Stimulated activated CD4-positive, alpha-beta T cell treated with anti-CD3 and anti-CD28 coated beads, Interleukin-15, amount 100 ng/mL, for 1 hour (primary cell): ENCODE measurements around the gene RELCH.

Experiments
- DNase-seq, 2 donors: peaks; one replicate each; pipeline ENCODE4 v3.0.0-alpha.2; 2020; ENCODE audit warnings: low read depth in 1 of 2, low spot score in 1 of 2

Gene RELCH

DNA sequence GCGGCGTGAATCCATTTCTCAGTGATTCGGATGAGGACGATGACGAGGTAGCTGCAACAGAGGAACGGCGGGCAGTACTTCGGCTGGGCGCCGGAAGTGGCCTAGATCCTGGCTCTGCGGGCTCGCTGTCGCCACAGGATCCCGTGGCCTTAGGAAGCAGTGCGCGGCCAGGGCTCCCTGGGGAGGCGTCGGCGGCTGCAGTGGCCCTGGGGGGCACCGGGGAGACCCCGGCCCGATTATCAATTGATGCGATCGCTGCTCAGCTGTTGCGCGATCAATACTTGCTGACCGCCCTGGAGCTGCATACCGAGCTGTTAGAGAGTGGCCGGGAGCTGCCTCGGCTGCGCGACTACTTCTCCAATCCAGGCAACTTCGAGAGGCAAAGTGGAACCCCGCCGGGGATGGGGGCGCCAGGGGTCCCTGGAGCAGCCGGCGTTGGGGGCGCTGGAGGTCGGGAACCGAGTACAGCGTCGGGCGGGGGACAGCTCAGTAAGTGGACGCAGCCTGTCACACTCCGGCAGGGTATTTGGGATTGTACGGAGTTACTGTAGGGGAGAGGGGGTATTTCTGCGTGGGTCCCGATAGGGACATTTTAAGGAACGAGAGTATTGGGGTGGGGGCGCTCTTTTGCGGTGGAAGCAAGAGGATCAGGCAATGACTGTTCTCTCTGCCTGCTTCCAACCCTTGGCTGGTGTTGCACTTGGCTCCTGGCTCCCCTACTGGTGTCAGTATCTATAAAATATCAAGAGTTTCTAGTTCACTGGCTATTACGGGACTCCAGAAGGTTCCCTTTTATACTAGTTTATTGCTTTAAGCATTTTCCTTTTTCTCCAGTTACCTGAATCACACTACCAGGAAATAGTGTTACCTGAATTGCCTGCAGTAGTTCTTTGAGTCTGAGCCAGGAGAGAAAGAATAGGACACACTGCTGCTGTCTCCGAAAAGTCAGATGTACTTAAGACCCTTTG is 772 bp downstream of the RELCH start:
- no peak for DNase-seq

DNA sequence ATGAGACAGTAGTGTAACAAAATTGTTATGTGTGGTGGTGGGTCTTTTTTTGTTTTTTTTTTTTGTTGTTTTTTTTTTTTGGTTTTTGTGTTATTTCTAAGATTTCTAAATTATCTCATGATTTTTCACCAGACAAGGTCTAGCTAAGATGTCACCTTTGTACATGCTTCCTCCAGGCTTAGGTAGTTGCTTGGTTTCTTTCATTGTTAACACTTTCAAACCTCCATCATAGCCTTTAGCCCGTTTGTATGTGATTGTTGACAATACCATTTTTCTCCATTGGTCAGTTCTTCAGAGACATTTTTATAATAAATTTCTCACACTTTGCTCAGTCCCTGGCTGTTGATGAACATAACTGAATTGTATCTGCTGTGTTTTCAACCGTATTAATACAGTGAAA is 2.2 kb downstream of the RELCH start:
- DNase-seq, result no peak

DNA sequence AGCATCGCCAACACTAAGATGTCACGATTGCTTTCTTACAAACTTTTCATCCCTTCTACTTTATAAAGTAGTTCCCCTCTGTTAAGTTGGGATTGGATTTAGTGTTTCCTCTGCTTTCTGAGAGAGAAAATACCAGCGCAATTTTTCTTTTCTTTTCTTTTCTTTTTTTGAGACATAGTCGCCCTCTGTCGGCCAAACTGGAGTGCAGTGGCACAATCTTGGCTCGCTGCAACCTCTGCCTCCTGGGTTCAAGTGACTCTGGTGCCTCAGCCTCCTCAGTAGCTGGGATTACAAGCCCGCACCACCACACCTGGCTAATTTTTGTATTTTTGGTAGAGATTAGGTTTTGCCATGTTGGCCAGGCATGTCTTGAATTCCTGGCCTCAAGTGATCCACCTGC is 9.0 kb downstream of the RELCH start:
- no peak for DNase-seq

DNA sequence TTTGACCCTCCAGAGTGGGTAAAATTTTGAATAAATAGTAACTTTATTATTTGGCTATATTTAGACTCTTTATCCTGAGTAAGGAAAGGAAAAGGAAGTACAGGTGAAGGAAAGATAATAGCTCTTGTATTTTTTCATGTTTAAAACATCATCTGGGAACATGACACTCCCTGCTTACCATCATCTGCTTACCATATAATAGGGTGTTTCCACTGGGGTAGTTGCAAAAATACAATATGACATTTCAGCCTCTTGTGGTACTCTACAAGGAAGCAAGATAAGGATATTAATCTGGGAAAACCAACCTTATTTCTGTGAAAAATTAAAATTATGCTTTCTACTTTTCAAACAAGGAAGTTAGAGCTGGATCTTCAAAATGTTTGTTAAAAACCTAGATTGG is 9.9 kb downstream of the RELCH start:
- DNase-seq, result no peak

DNA sequence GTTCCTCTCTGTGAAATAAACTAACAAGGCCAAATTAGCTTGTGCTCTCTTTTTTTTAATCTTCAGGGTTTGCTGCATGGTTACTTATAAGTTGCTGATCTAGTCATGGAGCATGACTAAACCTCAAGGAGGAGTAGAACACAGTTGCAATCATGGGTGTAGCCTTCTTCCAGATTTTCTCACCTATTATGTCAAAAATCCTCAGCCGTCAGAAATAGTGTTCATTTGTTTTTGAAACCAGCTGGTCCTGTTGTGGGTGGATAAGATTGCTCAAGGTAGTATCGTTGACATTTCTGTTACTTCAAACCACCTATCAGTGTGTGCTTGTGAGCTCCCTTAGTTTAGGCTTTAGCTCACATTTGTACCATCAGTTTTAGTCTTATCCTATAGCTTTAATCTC is 11.2 kb downstream of the RELCH start:
- DNase-seq, result no peak

DNA sequence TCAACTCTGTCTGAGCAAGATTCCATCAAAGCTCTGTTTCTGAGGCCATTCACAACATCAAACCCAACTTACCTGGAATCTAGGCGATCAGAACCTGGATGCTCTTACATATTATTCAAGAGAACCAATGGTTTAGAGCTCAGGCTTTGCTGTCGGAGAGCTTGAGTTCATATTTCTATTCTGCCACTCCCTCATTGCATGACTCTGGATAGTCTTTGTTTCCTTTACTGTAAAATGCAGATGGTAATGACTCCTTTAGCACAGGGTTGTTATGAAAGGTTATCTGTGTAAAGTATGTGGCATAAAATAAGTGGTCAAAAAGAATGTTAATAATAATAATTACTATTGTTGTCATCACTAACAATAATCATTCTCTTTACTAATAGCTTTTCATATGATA is 12.6 kb downstream of the RELCH start:
- no peak for DNase-seq

DNA sequence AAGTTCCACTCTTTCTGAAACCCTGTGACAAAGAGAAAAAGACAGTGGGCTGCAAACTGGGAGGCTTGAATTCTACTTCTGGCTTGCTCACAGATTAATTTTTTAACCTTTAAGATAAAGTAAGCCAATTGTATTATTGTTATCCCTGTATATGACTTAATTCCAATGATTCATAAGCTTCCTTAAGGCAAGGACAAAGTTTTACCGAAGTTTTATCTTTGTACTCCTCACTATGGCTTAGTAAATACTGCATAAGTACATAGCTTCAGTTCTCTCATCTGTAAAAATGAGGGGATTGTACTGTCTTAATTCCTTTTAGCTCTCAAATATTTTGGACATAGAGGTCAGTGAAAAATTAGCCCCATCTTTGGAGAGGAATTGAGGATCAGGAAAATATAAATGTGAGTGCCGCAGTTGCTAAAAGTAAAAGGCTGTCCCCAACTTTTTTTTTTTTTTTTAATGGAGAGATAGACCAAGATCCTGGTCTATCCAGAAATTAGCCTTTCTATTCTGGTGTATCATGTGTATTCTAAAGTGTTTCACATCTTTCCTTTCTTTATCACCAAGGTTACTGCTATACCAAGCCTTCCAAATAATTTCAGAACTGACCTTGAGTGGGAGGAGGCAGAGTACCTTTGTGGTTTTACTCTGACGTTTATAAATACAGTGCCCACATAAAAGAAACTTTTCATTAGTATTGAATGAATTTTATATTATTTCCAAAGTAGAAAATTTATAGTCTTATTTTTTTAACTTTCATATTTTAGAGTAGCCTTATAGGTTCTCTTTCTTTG is 13.3 kb downstream of the RELCH start:
- DNase-seq, result no peak

DNA sequence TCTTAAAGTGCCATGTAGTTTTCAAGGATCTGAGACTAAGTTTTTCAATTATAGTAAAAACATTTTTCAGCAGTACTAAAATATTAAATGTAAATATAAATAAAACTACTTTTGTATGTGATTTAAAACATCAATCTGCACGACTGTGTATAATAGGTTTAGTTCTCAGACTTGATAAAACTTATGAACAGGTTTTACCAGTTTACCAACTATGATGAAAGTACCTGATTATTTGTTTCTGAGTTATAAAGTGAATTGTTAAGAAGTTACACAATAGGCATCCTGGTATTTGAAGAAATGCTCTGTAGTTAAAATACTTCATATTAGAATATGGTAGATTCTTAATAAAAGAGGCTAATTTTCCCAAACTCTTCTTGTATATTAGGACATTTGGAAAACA is 14.8 kb downstream of the RELCH start:
- no peak for DNase-seq

DNA sequence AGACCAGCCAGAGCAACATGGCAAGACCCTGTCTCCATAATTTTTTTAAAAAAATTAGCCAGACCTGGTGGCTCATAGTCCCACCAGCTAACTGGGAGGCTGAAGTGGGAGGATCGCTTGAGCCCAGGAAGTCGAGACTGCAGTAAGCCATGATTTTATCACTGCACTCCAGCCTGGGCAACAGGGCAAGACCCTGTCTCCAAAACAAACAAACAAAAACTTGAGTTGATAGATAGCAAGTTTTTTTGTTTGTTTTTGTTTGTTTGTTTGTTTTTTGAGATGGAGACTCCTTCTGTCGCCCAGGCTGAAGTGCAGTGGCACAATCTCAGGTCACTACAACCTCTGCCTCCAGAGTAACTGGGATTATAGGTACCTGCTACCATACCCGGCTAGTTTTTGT is 18.8 kb downstream of the RELCH start:
- no peak for DNase-seq

DNA sequence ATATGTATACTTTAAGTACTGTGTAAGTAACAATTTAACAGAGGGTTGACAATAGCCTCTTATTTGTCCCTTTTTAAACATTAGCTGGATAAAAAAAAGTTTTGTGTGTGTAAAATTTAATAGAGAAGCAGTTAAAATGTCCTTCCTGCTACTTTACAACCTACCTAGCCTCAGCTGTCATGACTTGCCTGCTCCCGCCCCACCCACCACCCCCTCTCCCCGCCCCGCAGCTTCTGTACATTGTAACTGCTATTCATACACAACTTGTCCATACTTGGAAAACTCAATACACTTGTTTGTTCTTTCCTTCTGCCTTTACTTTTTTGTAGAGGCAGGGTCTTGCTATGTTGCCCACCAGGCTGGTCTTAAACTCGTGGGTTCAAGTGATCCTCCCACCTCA is 19.5 kb downstream of the RELCH start:
- DNase-seq, result no peak

DNA sequence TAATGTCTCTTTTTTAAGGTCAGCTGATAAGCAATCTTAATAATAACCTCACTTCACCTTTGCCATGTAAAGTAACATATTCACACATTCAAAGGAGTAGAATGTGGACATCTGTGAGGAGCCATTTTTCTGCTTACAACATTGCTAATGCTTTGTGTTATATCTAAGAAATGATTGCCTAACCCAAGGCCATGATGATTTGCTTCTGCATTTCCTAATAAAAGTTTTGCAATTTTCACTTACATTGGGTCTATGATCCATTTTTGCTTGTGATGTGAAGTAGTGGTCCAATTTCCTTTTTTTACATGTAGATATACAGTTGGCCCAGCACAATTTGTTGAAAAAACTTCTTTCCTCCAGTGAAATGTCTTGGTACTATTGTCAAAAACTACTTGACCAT is 22.0 kb downstream of the RELCH start:
- DNase-seq, result no peak

DNA sequence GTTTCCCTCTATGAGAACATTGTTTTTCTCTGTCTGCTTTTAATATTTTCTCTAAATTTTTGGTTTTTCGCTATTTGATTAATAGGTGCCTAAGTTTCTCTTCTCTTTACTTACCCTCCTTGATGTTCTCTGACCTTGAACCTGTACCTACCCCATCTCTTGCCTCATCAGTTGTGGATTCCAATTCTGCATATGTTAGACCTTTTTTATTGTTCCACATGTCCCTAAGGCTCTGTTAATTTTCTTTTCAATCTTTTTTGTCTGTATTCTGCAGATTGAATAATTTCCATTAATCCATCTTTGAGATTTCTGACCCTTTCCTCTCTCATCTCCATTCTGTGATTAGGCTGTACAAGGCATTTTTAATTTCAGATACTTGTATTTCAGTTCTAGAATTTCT is 23.1 kb downstream of the RELCH start:
- DNase-seq, result no peak

DNA sequence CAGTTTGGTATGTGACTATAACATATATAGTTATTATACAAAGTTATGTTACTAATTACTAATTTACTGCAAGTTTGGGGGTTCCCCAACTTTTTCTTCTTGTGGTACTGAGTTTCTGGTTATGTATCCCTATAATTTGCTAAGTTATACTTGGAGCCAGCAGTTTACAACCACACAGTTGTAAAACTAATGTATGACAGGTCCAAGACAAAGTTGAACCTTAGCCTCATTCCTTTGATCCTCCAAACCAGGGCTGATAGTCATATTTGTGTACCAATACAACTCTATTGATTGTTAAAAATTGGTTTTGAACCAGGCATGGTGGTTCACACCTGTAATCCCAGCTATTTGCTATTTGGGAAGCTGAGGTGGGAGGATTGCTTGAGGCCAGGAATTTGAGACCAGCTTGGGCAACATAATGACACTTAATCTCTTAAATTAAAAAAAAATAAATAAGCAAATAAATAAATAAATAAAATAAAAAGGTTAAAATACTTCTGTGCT is 24.3 kb downstream of the RELCH start:
- DNase-seq, result no peak

DNA sequence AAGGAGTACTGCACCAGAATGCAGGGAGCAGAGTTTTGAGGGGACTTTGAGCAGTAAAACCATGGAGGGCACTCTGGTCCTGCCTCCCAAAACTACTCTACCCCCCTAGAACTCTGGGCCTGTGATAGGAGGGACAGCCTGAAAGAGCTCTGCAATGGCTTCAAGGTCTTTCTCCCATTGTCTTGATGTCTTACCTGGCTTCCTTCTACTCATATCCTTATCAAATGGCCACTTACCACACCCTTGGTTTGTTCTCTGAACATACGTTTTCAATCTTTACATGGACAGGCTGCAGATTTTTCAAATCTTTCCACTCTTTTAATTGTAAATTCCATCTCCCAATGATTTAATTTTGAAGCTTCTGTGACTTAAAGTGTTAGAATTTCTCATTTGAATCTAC is 27.7 kb downstream of the RELCH start:
- no peak for DNase-seq

DNA sequence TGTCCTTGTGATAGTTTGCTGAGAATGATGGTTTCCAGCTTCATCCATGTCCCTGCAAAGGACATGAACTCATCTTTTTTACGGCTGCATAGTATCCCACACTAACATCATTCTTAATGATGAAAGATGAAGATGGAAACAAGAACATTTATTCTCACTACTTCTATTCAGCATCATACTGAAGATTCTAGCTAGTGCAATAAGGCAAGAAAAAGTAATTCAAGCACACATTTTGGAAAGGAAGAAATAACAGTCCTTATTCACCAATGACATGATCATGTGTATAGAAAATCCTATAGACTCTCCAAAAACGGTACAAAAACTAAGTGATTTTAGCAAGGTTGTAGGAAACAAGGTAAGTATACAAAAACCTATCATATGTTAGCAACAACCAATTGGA is 37.2 kb downstream of the RELCH start:
- DNase-seq, result no peak

DNA sequence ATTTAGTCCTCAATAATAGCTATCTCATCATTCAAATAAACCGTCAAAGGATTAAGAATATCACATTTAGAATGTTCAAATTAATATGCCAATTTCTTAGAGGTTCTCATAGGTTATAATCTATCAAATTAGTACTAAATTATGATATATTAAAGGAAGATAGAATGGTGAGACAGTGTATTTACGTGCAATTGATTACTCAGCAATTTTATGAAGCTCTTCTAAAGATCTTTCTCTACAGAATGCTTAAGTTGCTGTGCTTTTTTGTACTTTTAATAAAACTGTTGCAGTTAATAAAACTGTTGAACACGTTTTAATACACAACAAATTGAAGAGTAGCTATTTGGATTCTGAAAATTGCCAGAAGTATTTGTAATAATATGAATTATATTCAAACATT is 39.0 kb downstream of the RELCH start:
- no peak for DNase-seq

DNA sequence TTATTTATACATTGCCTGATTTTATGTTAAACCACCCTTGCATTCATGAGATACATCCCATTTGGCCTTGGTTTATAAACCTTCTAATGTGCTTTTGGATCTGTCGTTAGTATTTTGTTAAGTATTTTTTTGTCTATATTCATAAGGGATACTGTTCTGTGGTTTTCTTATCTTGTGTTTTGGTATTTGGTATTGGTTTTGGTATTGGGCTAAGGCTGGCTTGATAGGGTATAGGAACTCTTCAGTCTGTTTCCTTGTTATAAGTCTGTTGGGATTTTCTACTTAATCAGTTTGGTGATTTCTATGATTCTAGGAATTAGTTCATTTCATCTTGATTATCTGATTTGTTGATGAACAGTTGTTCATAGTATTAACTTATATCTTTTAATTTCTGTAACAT is 49.2 kb downstream of the RELCH start:
- DNase-seq, result no peak

DNA sequence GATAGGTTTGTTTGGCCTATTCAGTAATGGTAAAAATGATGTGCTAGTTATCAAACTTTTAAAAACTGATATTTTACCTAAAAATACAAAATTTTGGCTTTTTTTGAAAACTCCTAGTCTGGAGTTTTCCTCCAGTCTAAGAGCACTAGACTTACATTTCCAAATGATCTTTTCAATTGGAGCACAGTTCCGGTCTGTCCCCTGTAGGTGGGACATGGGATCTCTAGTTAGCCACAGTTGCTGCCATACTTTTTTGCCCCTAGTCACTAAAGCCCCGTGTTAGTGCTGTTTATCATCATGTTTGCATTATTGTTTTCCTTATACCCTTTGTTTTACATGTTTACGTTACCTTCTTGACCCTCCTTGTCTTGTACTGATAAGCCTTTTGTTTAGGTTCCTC is 52.4 kb downstream of the RELCH start:
- DNase-seq, result no peak

DNA sequence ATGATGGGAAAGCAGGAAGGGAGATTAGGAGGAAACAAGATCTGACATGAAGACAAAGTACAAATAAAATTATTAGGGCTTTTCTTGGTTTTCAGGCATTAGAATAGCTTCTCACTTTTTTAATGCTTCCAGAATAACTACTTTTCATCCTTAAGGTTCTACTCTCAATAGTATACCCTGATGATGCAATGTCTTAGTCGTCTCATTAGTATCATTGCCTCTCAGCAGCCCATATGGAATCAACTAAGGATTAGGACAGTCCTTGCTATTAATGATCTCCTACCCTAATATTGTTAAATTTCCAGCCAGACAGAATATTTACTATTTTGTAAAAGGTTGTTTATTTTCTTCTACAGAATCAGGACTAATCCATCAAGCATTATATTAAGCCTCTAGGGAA is 55.9 kb downstream of the RELCH start:
- DNase-seq, result no peak

DNA sequence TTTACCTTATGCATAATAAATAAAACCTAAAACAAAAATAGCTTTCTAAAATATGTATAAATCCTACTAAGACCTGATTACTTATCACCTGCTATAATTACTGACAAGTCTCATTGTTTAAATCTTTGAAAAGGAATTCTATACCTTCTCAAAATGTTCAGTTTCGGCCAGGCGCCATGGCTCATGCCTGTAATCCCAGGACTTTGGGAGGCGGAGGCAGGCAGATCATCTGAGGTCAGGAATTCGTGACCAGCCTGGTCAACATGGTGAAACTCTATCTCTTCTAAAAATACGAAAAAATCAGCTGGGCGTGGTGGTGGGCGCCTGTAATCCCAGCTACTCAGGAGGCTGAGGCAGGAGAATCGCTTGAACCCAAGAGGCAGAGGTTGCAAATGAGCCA is 58.1 kb downstream of the RELCH start:
- no peak for DNase-seq

DNA sequence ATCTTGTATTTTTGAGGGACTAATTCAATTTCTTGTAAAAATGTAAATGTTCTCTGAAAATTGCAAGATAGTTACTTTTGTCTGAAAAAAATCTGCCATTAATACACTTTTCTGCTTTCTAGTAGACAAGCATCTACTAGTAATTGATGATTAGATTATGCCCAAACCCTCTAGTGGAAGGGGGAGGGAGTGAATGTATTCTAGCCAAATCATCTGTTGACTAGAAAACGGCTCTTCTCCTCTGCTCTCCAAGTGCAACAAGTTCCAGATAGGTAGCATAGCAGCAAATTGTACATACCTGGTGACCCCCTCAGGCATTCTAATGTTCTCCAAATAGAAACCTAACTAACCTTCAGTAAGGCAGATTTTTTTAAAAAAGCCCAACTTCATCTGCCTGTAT is 58.6 kb downstream of the RELCH start:
- DNase-seq, result no peak

DNA sequence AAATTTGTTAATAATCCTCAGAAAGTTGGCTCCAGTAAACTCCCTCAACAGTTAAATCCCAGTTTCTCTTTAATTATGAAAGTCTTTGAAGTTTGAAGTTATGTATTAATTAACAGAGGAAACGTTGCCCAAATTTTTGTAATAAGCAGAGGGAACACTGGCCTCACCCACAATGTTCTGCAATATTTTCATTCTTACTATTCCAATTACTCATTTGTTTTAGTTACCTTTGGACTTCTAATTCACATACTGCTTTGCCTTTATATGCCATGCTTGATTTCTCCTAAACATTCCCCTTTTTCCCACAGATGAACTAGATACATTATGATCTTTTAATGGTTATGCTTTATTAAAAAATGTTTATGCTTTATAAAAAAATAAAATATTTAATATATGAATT is 61.3 kb downstream of the RELCH start:
- DNase-seq, result no peak
